Subcutaneous adipose tissue (tissue), 4 donors: ENCODE data around the gene FOXN4. TPM values are rescaled to one million over a fixed set of nuclear protein-coding genes. Genes with fewer than 3 reads are reported as not detected.

Experiments
- CTCF ChIP-seq: fragments of 450-650 bp; IDR thresholded peaks from one replicate; pipeline ENCODE4 v1.5.1; 2016; ENCODE audit warnings: low read depth, mild to moderate bottlenecking, control low read depth, antibody characterized with exemption, moderate library complexity
- total RNA-seq, 4 donors: library from RNA; depleted of rRNA; stranded (reverse); fragments of >200 nt; gene quantifications; one replicate each; pipeline ENCODE4 v1.1.0, GENCODE V29; 2016

Gene FOXN4
- total RNA-seq, 4 donors from 2014 or later: not detected

- no peak for TF ChIP-seq CTCF
Observed at GRCh38 chr12:109329686-109330085, 20.6 kb upstream of the FOXN4 start.

GRCh38 chr12:109329003-109329402 is 19.9 kb upstream of the FOXN4 start:
- TF ChIP-seq CTCF: no peak

GRCh38 chr12:109310247-109311125 is 1.4 kb upstream of the FOXN4 start:
- no peak for TF ChIP-seq CTCF

GRCh38 chr12:109309381-109310246 is 530 bp upstream of the FOXN4 start:
- TF ChIP-seq CTCF: no peak

GRCh38 chr12:109307051-109307450 is 2.0 kb downstream of the FOXN4 start:
- no peak for TF ChIP-seq CTCF

- TF ChIP-seq CTCF: no peak
Observed at GRCh38 chr12:109305547-109305946, 3.5 kb downstream of the FOXN4 start.

- no peak for TF ChIP-seq CTCF
Observed at GRCh38 chr12:109304485-109304884, 4.6 kb downstream of the FOXN4 start.
